OCI-LY3 (cell line): ENCODE measurements around the gene FAM136A.

ENCODE experiments used
- EZH2phosphoT487 ChIP-seq: fragments of 200-600 bp; shearing (Covaris generic); IDR thresholded peaks from 2 replicates; pipeline ENCODE4 v1.6.1; 2018; ENCODE audit warnings: antibody characterized with exemption, mixed run types, low read depth
- TF ChIP-seq, protein P1 (sequence below): fragments of 200-600, 300-600 bp; sonication (generic); IDR thresholded peaks from 2 replicates; pipeline ENCODE4 v1.5.1; 2014; ENCODE audit warnings: antibody characterized with exemption, low read length, low read depth

DNA sequence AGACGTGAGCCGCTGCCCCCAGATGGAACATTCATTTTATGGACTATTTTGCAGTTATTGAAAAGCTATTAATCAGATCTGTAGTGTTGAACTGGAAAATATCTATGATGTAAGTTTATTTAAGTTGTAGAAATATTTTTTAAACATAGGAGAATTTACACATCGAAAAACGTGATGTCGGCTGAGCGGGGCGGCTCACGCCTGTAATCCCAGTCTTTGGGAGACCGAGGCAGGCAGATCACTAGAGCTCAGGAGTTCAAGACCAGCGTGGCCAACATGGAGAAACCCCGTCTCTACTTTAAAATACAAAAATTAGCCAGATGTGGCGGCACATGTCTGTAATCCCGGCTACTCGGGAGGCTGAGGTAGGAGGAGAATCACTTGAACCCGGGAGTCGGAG is 51.4 kb downstream of the FAM136A start:
- TF ChIP-seq, protein P1, sequence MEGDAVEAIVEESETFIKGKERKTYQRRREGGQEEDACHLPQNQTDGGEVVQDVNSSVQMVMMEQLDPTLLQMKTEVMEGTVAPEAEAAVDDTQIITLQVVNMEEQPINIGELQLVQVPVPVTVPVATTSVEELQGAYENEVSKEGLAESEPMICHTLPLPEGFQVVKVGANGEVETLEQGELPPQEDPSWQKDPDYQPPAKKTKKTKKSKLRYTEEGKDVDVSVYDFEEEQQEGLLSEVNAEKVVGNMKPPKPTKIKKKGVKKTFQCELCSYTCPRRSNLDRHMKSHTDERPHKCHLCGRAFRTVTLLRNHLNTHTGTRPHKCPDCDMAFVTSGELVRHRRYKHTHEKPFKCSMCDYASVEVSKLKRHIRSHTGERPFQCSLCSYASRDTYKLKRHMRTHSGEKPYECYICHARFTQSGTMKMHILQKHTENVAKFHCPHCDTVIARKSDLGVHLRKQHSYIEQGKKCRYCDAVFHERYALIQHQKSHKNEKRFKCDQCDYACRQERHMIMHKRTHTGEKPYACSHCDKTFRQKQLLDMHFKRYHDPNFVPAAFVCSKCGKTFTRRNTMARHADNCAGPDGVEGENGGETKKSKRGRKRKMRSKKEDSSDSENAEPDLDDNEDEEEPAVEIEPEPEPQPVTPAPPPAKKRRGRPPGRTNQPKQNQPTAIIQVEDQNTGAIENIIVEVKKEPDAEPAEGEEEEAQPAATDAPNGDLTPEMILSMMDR, result no peak
- no peak for TF ChIP-seq EZH2phosphoT487
